HG03442 (cell line): Measurements from ENCODE around the gene ERBB3.
"Not testable (repeated sequence)": the region's sequence is repeated elsewhere in the genome, so short reads cannot be mapped to it uniquely, and the experiment has no call there.

Experiments
- ATAC-seq: cut with Tn5 transposase; IDR thresholded peaks from one replicate; pipeline ENCODE4 v1.9.1; 2021; ENCODE audit warnings: mild to moderate bottlenecking, moderate library complexity; ENCODE audit not compliant: unreplicated experiment

Gene ERBB3

DNA sequence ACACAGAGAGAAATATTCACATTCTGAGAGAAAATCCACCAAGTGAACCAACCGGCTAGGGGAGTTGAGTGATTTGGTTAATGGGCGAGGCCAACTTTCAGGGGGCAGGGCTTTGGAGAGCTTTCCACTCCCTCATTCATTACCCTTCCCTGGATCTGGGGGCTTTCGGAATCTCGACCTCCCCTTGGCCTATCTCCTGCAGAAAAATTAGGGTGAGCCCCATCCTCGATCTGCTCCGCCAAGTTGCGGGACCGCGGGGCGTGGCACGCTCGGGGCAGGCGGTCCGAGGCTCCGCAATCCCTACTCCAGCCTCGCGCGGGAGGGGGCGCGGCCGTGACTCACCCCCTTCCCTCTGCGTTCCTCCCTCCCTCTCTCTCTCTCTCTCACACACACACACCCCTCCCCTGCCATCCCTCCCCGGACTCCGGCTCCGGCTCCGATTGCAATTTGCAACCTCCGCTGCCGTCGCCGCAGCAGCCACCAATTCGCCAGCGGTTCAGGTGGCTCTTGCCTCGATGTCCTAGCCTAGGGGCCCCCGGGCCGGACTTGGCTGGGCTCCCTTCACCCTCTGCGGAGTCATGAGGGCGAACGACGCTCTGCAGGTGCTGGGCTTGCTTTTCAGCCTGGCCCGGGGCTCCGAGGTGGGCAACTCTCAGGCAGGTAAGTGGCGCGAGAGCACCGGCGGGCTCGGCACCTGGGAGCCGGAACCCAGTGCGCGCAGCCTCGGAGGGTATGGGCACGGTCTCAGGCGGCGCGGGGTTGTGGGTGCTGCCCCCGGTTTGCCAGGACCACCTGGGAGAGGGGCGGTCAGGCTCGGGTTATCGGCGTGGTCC, at the start of gene ERBB3:
Gene ERBB3, plus strand, starts transcription at position 443 of the 833 bp plus-strand sequence. Its CDS starts 136 bp downstream, at position 579.
- ATAC-seq = peak; percentile 45

- no peak for ATAC-seq
Observed at GRCh38 chr12:56031987-56032386, 48.0 kb upstream of the ERBB3 start.

GRCh38 chr12:56034586-56035332, 45.2 kb upstream of the ERBB3 start:
- ATAC-seq = no peak

DNA sequence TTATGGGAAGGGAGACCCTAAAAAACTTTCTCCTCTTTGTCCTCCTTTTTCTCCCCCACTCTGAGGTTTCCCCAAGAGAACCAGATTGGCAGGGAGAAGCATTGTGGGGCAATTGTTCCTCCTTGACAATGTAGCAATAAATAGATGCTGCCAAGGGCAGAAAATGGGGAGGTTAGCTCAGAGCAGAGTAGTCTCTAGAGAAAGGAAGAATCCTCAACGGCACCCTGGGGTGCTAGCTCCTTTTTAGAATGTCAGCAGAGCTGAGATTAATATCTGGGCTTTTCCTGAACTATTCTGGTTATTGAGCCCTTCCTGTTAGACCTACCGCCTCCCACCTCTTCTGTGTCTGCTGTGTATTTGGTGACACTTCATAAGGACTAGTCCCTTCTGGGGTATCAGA, 42.8 kb upstream of the ERBB3 start:
- no peak for ATAC-seq

DNA sequence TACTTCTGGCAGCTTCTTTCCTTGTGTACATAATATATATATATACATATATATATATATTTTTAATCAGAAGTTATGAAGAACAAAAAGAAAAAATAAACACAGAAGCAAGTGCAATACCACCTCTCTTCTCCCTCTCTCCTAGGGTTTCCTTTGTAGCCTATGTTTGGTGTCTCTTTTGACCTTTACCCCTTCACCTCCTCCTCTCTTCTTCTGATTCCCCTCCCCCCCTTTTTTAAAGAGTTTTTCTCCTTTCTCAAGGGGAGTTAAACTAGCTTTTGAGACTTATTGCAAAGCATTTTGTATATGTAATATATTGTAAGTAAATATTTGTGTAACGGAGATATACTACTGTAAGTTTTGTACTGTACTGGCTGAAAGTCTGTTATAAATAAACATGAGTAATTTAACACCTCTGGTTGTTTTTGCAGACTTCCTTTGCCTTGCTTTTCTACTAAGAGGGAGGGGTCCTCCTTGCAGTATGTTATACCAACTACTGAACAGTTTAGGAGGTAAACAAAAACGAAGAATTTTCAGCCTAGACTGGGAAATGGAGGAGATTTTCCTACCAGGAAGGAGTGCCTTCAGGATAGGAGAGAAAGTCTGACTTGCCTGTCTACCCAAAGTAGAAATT, 41.8 kb upstream of the ERBB3 start:
- no peak for ATAC-seq

GRCh38 chr12:56040151-56040550, 39.8 kb upstream of the ERBB3 start:
- ATAC-seq = no peak

DNA sequence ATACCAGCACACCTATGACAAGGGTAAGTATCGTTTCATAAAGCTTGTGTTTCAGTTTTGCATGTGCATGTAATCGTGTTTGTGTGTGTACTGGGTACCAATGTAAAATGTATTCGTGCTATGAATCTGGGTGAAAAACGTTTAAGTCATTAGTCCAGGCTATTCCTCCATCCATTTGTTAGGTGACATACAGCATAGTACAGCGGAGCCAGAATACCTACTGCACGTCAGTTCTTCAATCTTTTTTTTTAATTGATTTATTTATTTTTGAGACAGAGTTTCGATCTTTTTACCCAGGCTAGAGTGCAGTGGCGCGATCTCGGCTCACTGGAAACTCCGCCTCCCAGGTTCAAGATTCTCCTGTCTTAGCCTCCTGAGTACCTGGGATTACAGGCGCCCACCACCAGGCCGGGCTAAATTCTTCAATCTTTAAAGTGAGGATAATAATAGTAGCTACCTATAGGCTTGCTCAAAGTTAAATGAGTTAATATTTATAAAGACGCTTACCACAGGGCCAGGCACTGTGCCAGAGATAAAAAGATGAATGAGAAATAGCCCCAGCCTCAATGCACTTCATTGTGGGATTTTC, 38.9 kb upstream of the ERBB3 start:
- peak; percentile 5 for ATAC-seq

- peak; percentile 93 for ATAC-seq
Observed at GRCh38 chr12:56041552-56042429, 38.2 kb upstream of the ERBB3 start, which contains the start of gene RPS26. Gene RPS26, plus strand, starts transcription at chr12:56041918. Its CDS starts 249 bp downstream, at chr12:56042167.

- not testable (repeated sequence) for ATAC-seq
Observed at GRCh38 chr12:56042430-56042813, 37.5 kb upstream of the ERBB3 start.

GRCh38 chr12:56042843-56043242, 37.1 kb upstream of the ERBB3 start:
- no peak for ATAC-seq

DNA sequence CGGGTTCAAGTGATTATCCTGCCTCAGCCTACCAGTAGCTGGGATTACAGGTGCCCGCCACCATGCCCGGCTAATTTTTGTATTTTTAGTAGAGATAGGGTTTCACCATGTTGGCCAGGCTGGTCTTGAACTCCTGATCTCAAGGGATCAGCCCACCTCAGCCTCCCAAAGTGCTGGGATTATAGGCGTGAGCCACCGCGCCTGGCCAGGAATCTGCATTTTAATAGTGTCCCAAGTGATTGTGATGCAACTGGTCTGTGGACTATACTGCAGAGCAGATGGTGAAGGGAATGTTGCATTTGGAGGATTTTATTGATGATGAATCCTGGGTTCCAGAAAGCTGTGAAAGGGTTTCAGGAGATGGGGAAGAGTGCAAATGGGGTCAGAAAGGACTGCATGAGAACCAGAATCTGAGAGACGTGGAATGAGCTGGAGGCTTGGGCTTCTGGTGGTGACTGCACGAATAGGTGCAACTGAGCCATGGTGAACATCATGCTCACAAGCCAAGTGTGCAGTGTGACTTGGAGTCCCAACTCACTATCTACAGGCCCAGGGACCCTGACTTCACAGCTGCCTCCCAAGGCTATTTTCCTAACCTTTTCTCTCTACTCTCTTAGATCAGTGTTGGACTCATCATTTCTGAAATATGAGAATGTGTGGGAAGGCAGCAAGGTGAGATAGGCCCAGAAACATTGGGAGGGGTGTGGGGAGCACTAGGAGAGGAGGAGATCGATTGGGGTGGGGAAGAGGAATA, 33.8 kb upstream of the ERBB3 start:
- no peak for ATAC-seq

- no peak for ATAC-seq
Observed at GRCh38 chr12:56053407-56053893, 26.5 kb upstream of the ERBB3 start.

DNA sequence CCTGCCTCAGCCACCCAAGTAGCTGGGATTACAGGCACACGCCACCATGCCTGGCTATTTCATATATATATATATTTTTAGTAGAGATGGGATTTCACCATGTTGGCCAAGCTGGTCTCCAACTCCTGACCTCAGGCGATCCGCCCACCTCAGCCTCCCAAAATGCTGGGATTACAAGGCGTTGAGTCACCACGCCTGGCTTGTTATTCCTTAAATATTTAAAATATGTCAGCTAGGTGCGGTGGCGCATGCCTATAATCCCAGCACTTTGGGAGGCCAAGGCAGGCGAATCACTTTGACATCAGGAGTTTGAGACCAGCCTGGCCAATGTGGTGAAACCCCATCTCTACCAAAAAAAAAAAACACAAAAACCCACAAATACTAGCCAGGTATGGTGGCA, 20.0 kb upstream of the ERBB3 start:
- not testable (repeated sequence) for ATAC-seq

DNA sequence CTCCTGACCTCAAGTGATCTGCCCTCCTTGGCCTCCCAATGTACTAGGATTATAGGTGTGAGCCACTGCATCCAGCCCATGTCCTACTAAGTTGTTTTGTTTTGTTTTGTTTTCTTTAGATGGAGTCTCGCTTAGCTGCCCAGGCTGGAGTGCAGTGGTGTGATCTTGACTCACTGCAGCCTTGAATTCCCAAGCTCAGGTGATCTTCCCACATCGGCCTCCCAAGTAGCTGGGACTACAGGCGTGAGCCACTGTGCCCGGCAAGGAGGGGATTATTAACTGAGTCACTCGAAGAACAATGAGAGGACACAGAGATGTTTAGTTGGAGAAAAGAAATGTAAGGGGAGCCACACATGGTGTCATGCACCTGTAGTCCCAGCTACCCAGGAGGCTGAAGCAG, 18.0 kb upstream of the ERBB3 start:
- no peak for ATAC-seq

DNA sequence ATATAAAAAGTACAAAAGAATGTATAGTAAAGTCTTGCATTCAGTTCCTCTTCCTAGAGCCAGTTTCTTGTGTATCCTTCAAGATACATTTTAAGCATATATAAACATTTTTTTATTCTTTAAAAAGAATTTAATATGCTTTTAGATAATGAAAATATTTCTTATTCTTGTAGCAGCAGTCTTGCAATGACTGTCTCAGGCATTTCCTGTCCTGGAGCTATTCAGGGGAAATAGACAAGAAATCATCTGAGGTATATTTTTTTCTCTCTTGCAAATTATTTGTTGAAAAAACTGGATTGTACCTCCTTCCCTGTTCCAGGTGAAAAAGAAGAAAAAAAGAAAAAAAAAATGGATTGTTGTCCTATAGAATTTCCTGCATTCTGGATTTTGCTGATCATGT, 17.0 kb upstream of the ERBB3 start:
- ATAC-seq = no peak

- no peak for ATAC-seq
Observed at GRCh38 chr12:56071648-56072047, 8.3 kb upstream of the ERBB3 start.

DNA sequence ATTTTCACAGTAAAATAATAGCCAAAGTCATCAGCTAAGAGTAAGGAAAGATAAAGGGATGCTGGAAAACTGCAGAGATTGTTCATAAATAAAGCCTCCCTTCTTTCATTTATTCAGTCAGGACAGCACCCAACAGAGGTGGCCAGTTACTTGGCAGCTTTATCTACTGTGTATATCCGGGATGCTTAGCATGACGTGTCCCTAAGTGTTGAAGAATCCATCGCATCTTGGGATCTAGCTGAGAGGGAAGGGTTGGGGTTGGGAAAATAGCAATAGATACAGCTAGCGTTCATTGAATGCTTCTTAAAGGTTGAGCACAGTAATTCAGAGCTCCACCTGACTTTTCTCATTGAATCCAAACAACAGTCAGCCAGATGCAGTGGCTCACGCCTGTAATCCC, 5.6 kb upstream of the ERBB3 start:
- ATAC-seq = no peak

- not testable (repeated sequence) for ATAC-seq
Observed at GRCh38 chr12:56077966-56078365, 2.0 kb upstream of the ERBB3 start.

GRCh38 chr12:56078427-56078826, 1.5 kb upstream of the ERBB3 start:
- ATAC-seq = no peak
